C4-2B (cell line): Measurements from ENCODE around the gene IRF6.

Experiments
- CTCF ChIP-seq: fragments of 450-650 bp; conservative IDR thresholded peaks from 2 replicates; pipeline ENCODE4 v1.5.1; 2017; ENCODE audit warnings: mild to moderate bottlenecking
- ZFX ChIP-seq: fragments of 450-650 bp; IDR thresholded peaks from 2 replicates; pipeline ENCODE4 v1.6.1; 2017

GRCh38 chr1:209767706-209768105 lies 38.2 kb downstream of the IRF6 start:
- TF ChIP-seq CTCF (no peak), ZFX (no peak)
